HCT116 (cell line): ENCODE measurements around the gene NPL. TPM values are rescaled to one million over a fixed set of nuclear protein-coding genes. Genes with fewer than 3 reads are reported as not detected.

ENCODE experiments used
- ATAC-seq: fragments of 200-7000 bp; cut with Tn5 transposase; 2 replicates; pipeline ENCODE4 v1.9.1; 2020; ENCODE audit warnings: mild to moderate bottlenecking, moderate library complexity
- BruUV-seq: library from RNA; stranded (reverse); fragments of 400-500 nt; replicated peaks from 2 replicates; lab custom pipeline; 2021; lab: Mats Ljungman, UMichigan
- CTCF ChIA-PET: fragments of 300-600 bp; sonication (Branson Sonifier 250); formaldehyde crosslinking; loops from one replicate; lab custom pipeline; 2021; ENCODE audit warnings: antibody characterized with exemption; lab: Charles Lee
- POLR2A ChIA-PET: fragments of 300-600, 350-600 bp; sonication (Branson Sonifier 250); formaldehyde crosslinking; loops from one replicate; lab custom pipeline; 2021; ENCODE audit warnings: antibody characterized with exemption; lab: Charles Lee
- RAD21 ChIA-PET, 2 experiments: fragments of 300-600 bp; sonication (Branson Sonifier 250); formaldehyde crosslinking; loops; one replicate each; lab custom pipeline; 2023; ENCODE audit warnings: low total read pairs in 2 of 2; ENCODE audit not compliant: uncharacterized antibody in 2 of 2, unreplicated experiment in 2 of 2, low non-redundant PET in 1 of 2; lab: Charles Lee
- DNase-seq: peaks from one replicate; pipeline ENCODE4 v3.0.0-alpha.2; 2010; ENCODE audit warnings: low read depth, low spot score
- H2AFZ ChIP-seq: fragments of 200-600 bp; shearing (Covaris generic), sonication (generic); 2 replicates; pipeline ENCODE4 v1.6.1; 2017; ENCODE audit warnings: low read depth, mixed run types, mixed read lengths, antibody characterized with exemption, low read length; ENCODE audit not compliant: poor library complexity, severe bottlenecking
- H3K27ac ChIP-seq: 2 replicates; pipeline ENCODE4 v1.5.1; 2012; ENCODE audit warnings: low read depth, low read length
- H3K27me3 ChIP-seq: fragments of 200-600 bp; sonication (generic); 2 replicates; pipeline ENCODE4 v1.6.1; 2016; ENCODE audit warnings: mixed run types, low read length, mixed read lengths; ENCODE audit not compliant: insufficient read depth
- H3K36me3 ChIP-seq, 2 experiments: fragments of 200-500 bp in 1 of 2; fragments of 200-600 bp in 1 of 2; sonication (Bioruptor generic) in 1 of 2; sonication (generic) in 1 of 2; 2 replicates each; pipeline versions ENCODE4 v1.5.1 to v1.6.1; 2014 to 2016; ENCODE audit warnings: low read length in 2 of 2, inconsistent platforms in 1 of 2, mixed read lengths in 1 of 2, mixed run types in 1 of 2; ENCODE audit not compliant: insufficient read depth in 2 of 2, control insufficient read depth in 1 of 2
- H3K4me1 ChIP-seq, 2 experiments: fragments of 200-600 bp in 1 of 2; sonication (generic) in 1 of 2; 2 replicates each; pipeline versions ENCODE4 v1.5.1 to v1.6.1; 2012 to 2017; ENCODE audit warnings: low read length in 2 of 2, inconsistent platforms in 1 of 2, mild to moderate bottlenecking in 1 of 2, mixed read lengths in 1 of 2, mixed run types in 1 of 2, moderate library complexity in 1 of 2; ENCODE audit not compliant: insufficient read depth in 2 of 2, control insufficient read depth in 1 of 2
- H3K4me2 ChIP-seq: fragments of 200-600 bp; sonication (generic); 2 replicates; pipeline ENCODE4 v1.6.1; 2017; ENCODE audit warnings: mixed run types, low read length, mixed read lengths
- H3K4me3 ChIP-seq, 2 experiments: fragments of 200-600 bp in 1 of 2; sonication (generic) in 1 of 2; replicated peaks in 1 of 2; 2 replicates each; pipeline ENCODE4 v1.5.1; 2011 to 2016; ENCODE audit warnings: low read length in 2 of 2, control low read depth in 1 of 2, low read depth in 1 of 2, mild to moderate bottlenecking in 1 of 2, mixed read lengths in 1 of 2, mixed run types in 1 of 2
- H3K79me2 ChIP-seq: fragments of 200-600 bp; sonication (generic); 2 replicates; pipeline ENCODE4 v1.6.1; 2017; ENCODE audit warnings: mild to moderate bottlenecking, mixed run types, low read length, moderate library complexity, mixed read lengths; ENCODE audit not compliant: insufficient read depth
- H3K9ac ChIP-seq: fragments of 200-600 bp; sonication (generic); 2 replicates; pipeline ENCODE4 v1.6.1; 2016; ENCODE audit warnings: low read length, mixed read lengths
- H3K9me2 ChIP-seq: fragments of 200-600 bp; sonication (generic), shearing (Covaris generic); 2 replicates; pipeline ENCODE4 v1.6.1; 2017; ENCODE audit warnings: mixed run types, mild to moderate bottlenecking, moderate library complexity; ENCODE audit not compliant: insufficient read depth
- H3K9me3 ChIP-seq, 2 experiments: fragments of 200-500 bp in 1 of 2; fragments of 200-600 bp in 1 of 2; sonication (Bioruptor generic) in 1 of 2; sonication (generic) in 1 of 2; 2 replicates each; pipeline ENCODE4 v1.6.1; 2014 to 2017; ENCODE audit warnings: low read length in 2 of 2, mixed read lengths in 2 of 2, inconsistent platforms in 1 of 2, low read depth in 1 of 2, mild to moderate bottlenecking in 1 of 2, mixed run types in 1 of 2, moderate library complexity in 1 of 2; ENCODE audit not compliant: control insufficient read depth in 1 of 2, insufficient read depth in 1 of 2
- H4K20me1 ChIP-seq: fragments of 200-600 bp; sonication (generic), shearing (Covaris generic); 2 replicates; pipeline ENCODE4 v1.6.1; 2017; ENCODE audit warnings: mixed run types, mild to moderate bottlenecking, moderate library complexity; ENCODE audit not compliant: insufficient read depth
- CBX3 ChIP-seq: IDR thresholded peaks from 2 replicates; pipeline ENCODE4 v1.6.1; 2012; ENCODE audit warnings: low read depth
- FOSL1 ChIP-seq: IDR thresholded peaks from 2 replicates; pipeline ENCODE4 v1.6.1; 2012; ENCODE audit warnings: low read depth
- JUND ChIP-seq: IDR thresholded peaks from 2 replicates; pipeline ENCODE4 v1.6.1; 2012
- RAD21 ChIP-seq: IDR thresholded peaks from 2 replicates; pipeline ENCODE4 v1.6.1; 2012; ENCODE audit warnings: low read depth, mild to moderate bottlenecking
- SRF ChIP-seq: IDR thresholded peaks from 2 replicates; pipeline ENCODE4 v1.6.1; 2012; ENCODE audit warnings: low read depth
- YY1 ChIP-seq: IDR thresholded peaks from 2 replicates; pipeline ENCODE4 v1.6.1; 2011; ENCODE audit warnings: low read length, low read depth, moderate library complexity, mild to moderate bottlenecking; ENCODE audit not compliant: insufficient replicate concordance; ENCODE audit errors: extremely low read depth
- ZNF274 ChIP-seq: fragments of 200-500 bp; sonication (Bioruptor generic); IDR thresholded peaks from 2 replicates; pipeline ENCODE4 v1.6.1; 2014; ENCODE audit warnings: mild to moderate bottlenecking, low read depth, low read length, inconsistent platforms
- intact Hi-C: fragments of 100-400 bp; cut with micrococcal nuclease; formaldehyde crosslinking; loops from 2 replicates; pipeline ENCODE4 v1.10.0; 2022
- total RNA-seq: library from RNA; stranded (reverse); gene quantifications from one replicate; pipeline ENCODE4 v1.2.1, GENCODE V29; 2021; ENCODE audit not compliant: unreplicated experiment

NPL gene
- total RNA-seq, 1 experiment from 2014 or later: 0.39 TPM

DNA sequence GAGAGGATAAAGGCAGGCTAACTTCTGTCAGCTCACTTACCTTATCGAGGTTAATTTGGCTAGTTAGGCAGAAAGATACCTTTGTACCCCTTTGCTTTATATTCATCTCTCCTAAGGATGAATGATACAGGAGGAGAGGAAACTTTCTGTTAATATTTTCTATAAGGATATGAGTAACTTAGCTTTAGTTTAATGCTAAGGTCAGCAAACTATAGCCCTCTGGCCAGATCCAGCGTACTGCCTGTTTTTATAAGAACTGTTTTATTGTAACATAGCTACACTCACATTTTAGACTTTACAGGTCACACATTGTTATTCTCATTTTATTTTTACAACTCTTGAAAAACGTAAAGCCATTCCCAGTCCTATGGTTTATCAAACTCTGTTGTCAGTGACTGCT, 67.6 kb downstream of the NPL start:
- no peak for TF ChIP-seq CBX3
- no peak for TF ChIP-seq YY1
- peaks cover 31% of the 10 kb centered on the region; the same call in 1 of the 2 replicates for H4K20me1 ChIP-seq
- no peaks in the 10 kb centered on the region for H3K27me3 ChIP-seq
- H3K27ac ChIP-seq: no peak overlapping the region
- no TSS peak for BruUV-seq
- DNase-seq (no peak), ATAC-seq (no peak)
- RAD21 ChIA-PET: no interaction called here
- no peak overlapping the region for H3K4me3 ChIP-seq
- H3K9ac ChIP-seq: no peak overlapping the region
- H3K9me2 ChIP-seq: no peaks in the 10 kb centered on the region
- CTCF ChIA-PET: no interaction called here
- peaks cover 100% of the 10 kb centered on the region for H3K79me2 ChIP-seq
- POLR2A ChIA-PET: no interaction called here
- no peaks in the 10 kb centered on the region for H3K9me3 ChIP-seq
- intact Hi-C loops: no loop called here
- H3K4me1 ChIP-seq: no peaks in the 10 kb centered on the region
- H3K4me2 ChIP-seq: no peak overlapping the region
- no peak overlapping the region for H2AFZ ChIP-seq
- peaks cover 89 to 90% of the 10 kb centered on the region in 2 experiments for H3K36me3 ChIP-seq

DNA sequence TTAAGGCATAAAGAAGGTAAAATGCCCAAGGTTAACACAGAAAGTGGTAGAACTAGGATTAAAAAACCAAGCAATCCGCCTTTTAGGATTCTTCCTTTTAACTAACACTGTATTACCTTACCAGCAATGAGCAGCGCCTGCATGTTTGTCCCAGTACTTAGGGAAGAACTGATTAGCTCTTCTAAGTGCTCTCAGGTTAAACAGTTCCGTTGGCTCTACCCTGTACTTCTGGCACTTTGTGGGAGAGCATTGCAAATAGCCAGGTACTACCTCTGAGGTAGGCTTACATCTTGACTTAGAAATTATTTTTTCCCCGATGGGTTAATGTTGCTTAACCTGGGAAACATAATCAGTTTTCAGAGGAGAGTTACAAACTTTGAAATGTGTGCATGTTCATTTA, 71.1 kb downstream of the NPL start:
- no peak for TF ChIP-seq JUND
- no peak for TF ChIP-seq RAD21
- no peak for TF ChIP-seq SRF
- no peak for TF ChIP-seq FOSL1
- TF ChIP-seq ZNF274: no peak
- Histone ChIP-seq H3K9me2 (no peaks in the 10 kb centered on the region), H3K9ac (no peak overlapping the region), H4K20me1 (peaks cover 26% of the 10 kb centered on the region; the same call in 1 of the 2 replicates), H3K4me3 (no peak overlapping the region), H3K36me3 (peaks cover 87 to 91% of the 10 kb centered on the region in 2 experiments), H3K27ac (no peak overlapping the region), H3K79me2 (peaks cover 100% of the 10 kb centered on the region), H3K4me1 (no peaks in the 10 kb centered on the region), H2AFZ (no peak overlapping the region), H3K4me2 (no peak overlapping the region), H3K9me3 (no peaks in the 10 kb centered on the region), H3K27me3 (no peaks in the 10 kb centered on the region)
- ATAC-seq (no peak), DNase-seq (no peak)
- intact Hi-C loops: no loop called here
- no TSS peak for BruUV-seq
- RAD21 ChIA-PET: no interaction called here
- POLR2A ChIA-PET: no interaction called here
- CTCF ChIA-PET: no interaction called here
